Measurements from ENCODE around the gene KIAA1549. TPM values are rescaled to one million over a fixed set of nuclear protein-coding genes. Genes with fewer than 3 reads are reported as not detected.
"Not testable (repeated sequence)": the region's sequence is repeated elsewhere in the genome, so short reads cannot be mapped to it uniquely, and the experiment has no call there.

Gene KIAA1549
- total RNA-seq, 4 donors from 2014 or later = 0.93 to 3.8 (median 2.0) TPM

- ATAC-seq = no peak
- peak overlapping the region in 1 of 2 donors; percentile 68 for H3K4me3 ChIP-seq
- 22 to 25% methylated on average over 7 to 9 of the region's 9 CpGs for WGBS, 2 donors (ENCODE audit: low coverage in 1 of 2)
- H3K4me1 ChIP-seq = peaks cover 0 to 22% (median 12%) of the 10 kb centered on the region in 3 donors
- H3K36me3 ChIP-seq = no peaks in the 10 kb centered on the region
- no peak for TF ChIP-seq POLR2AphosphoS5 (IDR thresholded peaks at IDR 0.05)
- TF ChIP-seq EP300 (IDR thresholded peaks at IDR 0.05) = no peak
- TF ChIP-seq POLR2A (IDR thresholded peaks at IDR 0.05) = no peak
- no peak for TF ChIP-seq CTCF (IDR thresholded peaks at IDR 0.05)
- H3K9me3 ChIP-seq = no peaks in the 10 kb centered on the region
- no peaks in the 10 kb centered on the region for H3K27me3 ChIP-seq
- H3K27ac ChIP-seq = peak overlapping the region in 1 of 4 donors; percentile 64
These were observed 1.1 kb downstream of the KIAA1549 start for GRCh38 chr7:138979988-138980562.

- no peak for ATAC-seq
- no peaks in the 10 kb centered on the region for H3K36me3 ChIP-seq
- TF ChIP-seq CTCF (IDR thresholded peaks at IDR 0.05) (no peak), EP300 (IDR thresholded peaks at IDR 0.05) (no peak), POLR2A (IDR thresholded peaks at IDR 0.05) (no peak), POLR2AphosphoS5 (IDR thresholded peaks at IDR 0.05) (no peak)
- WGBS, 2 donors (ENCODE audit: low coverage in 1 of 2) = 86 to 100% methylated on average over 5 of the region's 6 CpGs
- no peaks in the 10 kb centered on the region for H3K27me3 ChIP-seq
- peaks cover 0 to 22% (median 12%) of the 10 kb centered on the region in 3 donors for H3K4me1 ChIP-seq
- H3K4me3 ChIP-seq = peak overlapping the region in 1 of 2 donors; percentile 68
- no peaks in the 10 kb centered on the region for H3K9me3 ChIP-seq
- no peak overlapping the region for H3K27ac ChIP-seq
These were observed 1.8 kb downstream of the KIAA1549 start for GRCh38 chr7:138979226-138979979.

- TF ChIP-seq EP300 (IDR thresholded peaks at IDR 0.05) (no peak), POLR2A (IDR thresholded peaks at IDR 0.05) (no peak), POLR2AphosphoS5 (IDR thresholded peaks at IDR 0.05) (no peak), CTCF (IDR thresholded peaks at IDR 0.05) (no peak)
- H3K27me3 ChIP-seq = no peaks in the 10 kb centered on the region
- no peak for ATAC-seq
- no peak overlapping the region for H3K4me3 ChIP-seq
- WGBS, 2 donors (ENCODE audit: low coverage in 1 of 2) = 81 to 92% methylated on average over 4 to 5 of the region's 6 CpGs
- no peaks in the 10 kb centered on the region for H3K36me3 ChIP-seq
- H3K9me3 ChIP-seq = no peaks in the 10 kb centered on the region
- H3K4me1 ChIP-seq = peaks cover 0 to 22% (median 12%) of the 10 kb centered on the region in 3 donors
- no peak overlapping the region for H3K27ac ChIP-seq
These were observed 2.5 kb downstream of the KIAA1549 start for GRCh38 chr7:138978541-138979184.

- ATAC-seq, H3K27ac ChIP-seq, H3K9me3 ChIP-seq, H3K36me3 ChIP-seq, H3K27me3 ChIP-seq, H3K4me3 ChIP-seq: not testable (repeated sequence)
- H3K4me1 ChIP-seq = peaks cover 0 to 13% (median 9%) of the 10 kb centered on the region in 3 donors
- 91 to 93% methylated on average over 3 to 11 of the region's 11 CpGs for WGBS, 2 donors (ENCODE audit: low coverage in 1 of 2)
These were observed 5.0 kb downstream of the KIAA1549 start for GRCh38 chr7:138976161-138976560.

GRCh38 chr7:138975343-138976104, 5.7 kb downstream of the KIAA1549 start:
- no peak overlapping the region for H3K27ac ChIP-seq
- ATAC-seq = no peak
- peaks cover 0 to 10% (median 7%) of the 10 kb centered on the region in 3 donors for H3K4me1 ChIP-seq
- no peaks in the 10 kb centered on the region for H3K36me3 ChIP-seq
- WGBS, 2 donors (ENCODE audit: low coverage in 1 of 2) = 37 to 58% methylated on average over 5 of the region's 5 CpGs
- H3K4me3 ChIP-seq = no peak overlapping the region
- no peaks in the 10 kb centered on the region for H3K9me3 ChIP-seq
- TF ChIP-seq CTCF (IDR thresholded peaks at IDR 0.05) (no peak), POLR2AphosphoS5 (IDR thresholded peaks at IDR 0.05) (no peak), POLR2A (IDR thresholded peaks at IDR 0.05) (no peak), EP300 (IDR thresholded peaks at IDR 0.05) (no peak)
- H3K27me3 ChIP-seq = no peaks in the 10 kb centered on the region

Data from gastroesophageal sphincter (tissue), 4 donors.